ENCODE data around the gene CSH2. TPM values are rescaled to one million over a fixed set of nuclear protein-coding genes. Genes with fewer than 3 reads are reported as not detected.
"Not testable (repeated sequence)": the region's sequence is repeated elsewhere in the genome, so short reads cannot be mapped to it uniquely, and the experiment has no call there.

The CSH2 gene
- total RNA-seq, result not detected in 2 replicates

- not testable (repeated sequence) for DNase-seq (ENCODE audit: low read depth, low spot score)
Measured at GRCh38 chr17:63873577-63873976, at the start of gene CSH2. Gene CSH2 (minus strand): TSS chr17:63873677. CDS start chr17:63873614, 63 bp downstream.

DNA sequence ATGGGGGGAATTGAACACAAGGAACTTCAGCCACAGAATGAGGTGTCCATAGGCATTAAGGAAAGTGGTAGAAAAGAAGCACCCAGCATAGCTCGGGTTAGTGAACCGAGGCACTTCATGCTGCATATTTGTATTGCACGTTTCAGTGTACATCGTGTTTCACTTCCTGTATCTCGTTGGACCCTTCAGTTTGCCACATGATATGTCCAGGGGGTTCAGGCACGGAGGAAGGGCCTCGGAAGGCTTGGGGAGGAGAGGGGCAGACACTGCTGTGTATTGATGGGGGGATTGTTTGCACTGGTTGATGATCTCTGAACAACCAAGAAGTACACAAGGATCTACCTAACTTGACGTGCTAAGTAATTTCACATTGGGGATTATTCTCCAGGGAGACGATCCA is 48.9 kb upstream of the CSH2 start:
- DNase-seq (ENCODE audit: low read depth, low spot score), result not testable (repeated sequence)

DNA sequence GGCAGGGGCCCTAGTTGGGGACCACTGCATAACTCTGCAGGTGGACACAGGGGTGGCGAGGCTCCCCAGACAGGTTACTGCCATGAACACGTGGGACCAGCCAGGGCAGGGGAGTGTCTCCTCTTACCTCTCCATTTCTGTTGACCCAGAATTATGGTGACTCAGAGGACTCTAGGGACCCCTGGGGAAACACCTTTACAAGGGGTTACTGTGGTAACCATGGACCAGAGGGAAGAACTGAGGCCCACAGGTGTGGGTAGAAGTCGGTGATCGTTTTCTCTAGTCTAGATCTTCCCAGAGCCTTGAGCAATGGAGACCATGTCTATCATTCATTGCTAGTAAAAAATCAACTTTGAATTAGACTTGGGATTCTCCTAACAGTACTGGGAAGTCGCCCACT is 47.3 kb upstream of the CSH2 start:
- not testable (repeated sequence) for DNase-seq (ENCODE audit: low read depth, low spot score)

DNA sequence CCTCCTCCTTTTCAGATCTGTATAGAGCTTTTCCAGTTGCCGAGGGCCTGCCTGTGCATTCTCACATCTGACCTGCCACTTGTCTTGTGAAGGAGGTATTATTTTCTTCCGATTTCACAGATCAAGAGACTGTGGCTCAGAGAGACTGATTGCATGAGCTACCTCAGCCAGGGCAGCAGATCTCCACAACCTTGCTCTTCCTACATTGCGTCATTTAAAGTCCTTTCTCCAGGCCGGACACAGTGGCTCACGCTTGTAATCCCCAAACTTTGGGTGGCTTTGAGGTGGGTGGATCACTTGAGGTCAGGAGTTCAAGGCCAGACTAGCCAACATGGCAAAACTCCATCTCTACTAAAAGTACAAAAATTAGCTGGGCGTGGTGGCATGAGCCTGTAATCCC is 46.6 kb upstream of the CSH2 start:
- DNase-seq (ENCODE audit: low read depth, low spot score), result not testable (repeated sequence)

DNA sequence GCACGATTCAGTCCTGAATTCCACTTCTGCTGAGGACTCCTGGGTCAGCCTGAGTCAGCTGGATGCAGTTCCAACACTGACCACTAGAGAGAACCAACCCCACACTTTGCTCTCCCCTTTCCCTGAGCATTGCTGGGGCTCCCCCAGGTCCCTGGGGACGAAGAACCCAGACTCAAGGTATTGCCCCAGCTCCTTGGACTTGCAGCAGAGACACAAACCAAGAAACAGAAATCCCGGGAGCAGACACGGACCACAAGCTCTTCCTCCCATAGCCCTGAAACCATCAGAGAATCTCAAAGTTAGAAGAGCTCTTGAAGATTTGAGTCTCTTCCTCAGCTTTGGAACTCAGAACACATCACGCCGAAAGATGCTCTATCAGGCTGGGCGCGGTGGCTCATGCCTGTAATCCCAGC is 45.8 kb upstream of the CSH2 start:
- peak; percentile 15 for DNase-seq (ENCODE audit: low read depth, low spot score)

DNA sequence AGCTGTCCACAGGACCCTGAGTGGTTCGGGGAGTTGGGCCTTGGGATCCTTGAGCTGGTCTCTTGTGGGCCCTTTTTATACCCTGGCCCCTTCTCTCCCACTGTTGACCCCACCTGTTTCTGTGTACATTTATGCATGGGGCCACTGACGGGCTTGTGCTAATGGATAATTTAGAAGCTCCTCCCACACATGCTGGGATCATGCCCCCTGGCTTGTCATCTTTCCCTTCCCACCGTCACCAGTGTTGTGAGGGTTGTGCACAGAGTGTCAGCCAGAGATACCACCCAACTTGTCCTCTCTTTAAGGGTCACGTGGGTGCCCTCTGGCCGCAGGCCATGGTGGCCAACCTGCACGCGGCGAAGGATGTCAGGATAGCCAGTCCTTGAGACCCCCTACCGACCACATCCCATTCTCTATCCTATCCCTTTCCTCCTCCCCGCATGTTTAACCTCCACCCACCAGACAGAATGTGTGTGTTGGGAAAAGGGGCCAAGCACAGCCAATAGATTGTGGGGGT is 45.4 kb upstream of the CSH2 start, which contains the start of gene GH1:
GH1 (minus strand) TSS at position 51 of the 517 bp plus-strand sequence. CDS start 63 bp downstream, outside the sequence.
- DNase-seq (ENCODE audit: low read depth, low spot score), result not testable (repeated sequence)

DNA sequence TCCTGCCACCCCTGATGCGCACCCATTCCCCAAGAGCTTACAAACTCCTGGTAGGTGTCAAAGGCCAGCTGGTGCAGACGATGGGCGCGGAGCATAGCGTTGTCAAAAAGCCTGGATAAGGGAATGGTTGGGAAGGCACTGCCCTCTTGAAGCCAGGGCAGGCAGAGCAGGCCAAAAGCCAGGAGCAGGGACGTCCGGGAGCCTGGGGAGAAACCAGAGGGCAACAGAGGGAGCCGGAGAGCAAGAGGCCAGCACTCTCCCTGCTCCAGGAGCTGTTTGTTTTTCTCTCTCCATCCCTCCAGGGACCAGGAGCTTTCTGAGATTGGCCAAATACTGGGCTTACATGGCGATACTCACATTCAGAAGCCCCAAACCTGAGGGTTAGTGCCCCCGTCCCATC is 44.8 kb upstream of the CSH2 start:
- no peak for DNase-seq (ENCODE audit: low read depth, low spot score)

- DNase-seq (ENCODE audit: low read depth, low spot score), result no peak
Measured at GRCh38 chr17:63917646-63918045, 44.2 kb upstream of the CSH2 start.

DNA sequence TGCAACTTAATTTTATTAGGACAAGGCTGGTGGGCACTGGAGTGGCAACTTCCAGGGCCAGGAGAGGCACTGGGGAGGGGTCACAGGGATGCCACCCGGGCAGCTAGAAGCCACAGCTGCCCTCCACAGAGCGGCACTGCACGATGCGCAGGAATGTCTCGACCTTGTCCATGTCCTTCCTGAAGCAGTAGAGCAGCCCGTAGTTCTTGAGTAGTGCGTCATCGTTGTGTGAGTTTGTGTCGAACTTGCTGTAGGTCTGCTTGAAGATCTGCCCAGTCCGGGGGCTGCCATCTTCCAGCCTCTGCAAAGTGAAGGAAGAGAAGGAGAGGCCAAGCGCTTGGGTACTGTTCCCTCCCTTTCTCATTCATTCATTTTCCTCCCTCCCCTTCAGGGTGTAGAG is 43.7 kb upstream of the CSH2 start:
- DNase-seq (ENCODE audit: low read depth, low spot score), result not testable (repeated sequence)

DNA sequence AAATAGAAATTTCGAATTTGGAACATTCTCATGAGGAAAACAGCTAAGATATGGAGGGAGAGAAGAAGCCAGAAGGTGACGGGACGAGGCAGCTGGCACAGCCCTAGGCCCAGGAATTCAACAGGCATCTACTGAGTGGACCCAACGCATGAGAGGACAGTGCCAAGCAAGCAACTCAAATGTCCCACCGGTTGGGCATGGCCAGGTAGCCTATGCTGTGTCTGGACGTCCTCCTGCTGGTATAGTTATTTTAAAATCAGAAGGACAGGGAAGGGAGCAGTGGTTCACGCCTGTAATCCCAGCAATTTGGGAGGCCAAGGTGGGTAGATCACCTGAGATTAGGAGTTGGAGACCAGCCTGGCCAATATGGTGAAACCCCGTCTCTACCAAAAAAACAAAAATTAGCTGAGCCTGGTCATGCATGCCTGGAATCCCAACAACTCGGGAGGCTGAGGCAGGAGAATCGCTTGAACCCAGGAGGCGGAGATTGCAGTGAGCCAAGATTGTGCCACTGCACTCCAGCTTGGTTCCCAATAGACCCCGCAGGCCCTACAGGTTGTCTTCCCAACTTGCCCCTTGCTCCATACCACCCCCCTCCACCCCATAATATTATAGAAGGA is 43.2 kb upstream of the CSH2 start:
- DNase-seq (ENCODE audit: low read depth, low spot score), result no peak

GRCh38 chr17:63915753-63916152 is 42.3 kb upstream of the CSH2 start:
- not testable (repeated sequence) for DNase-seq (ENCODE audit: low read depth, low spot score)

GRCh38 chr17:63914471-63914870 is 41.0 kb upstream of the CSH2 start:
- DNase-seq (ENCODE audit: low read depth, low spot score), result no peak

GRCh38 chr17:63911657-63912100 is 38.2 kb upstream of the CSH2 start:
- no peak for DNase-seq (ENCODE audit: low read depth, low spot score)

- no peak for DNase-seq (ENCODE audit: low read depth, low spot score)
Measured at GRCh38 chr17:63911041-63911635, 37.7 kb upstream of the CSH2 start, which contains the start of gene CSHL1. Gene CSHL1 (minus strand): TSS chr17:63911258. CDS start chr17:63911196, 62 bp downstream.

DNA sequence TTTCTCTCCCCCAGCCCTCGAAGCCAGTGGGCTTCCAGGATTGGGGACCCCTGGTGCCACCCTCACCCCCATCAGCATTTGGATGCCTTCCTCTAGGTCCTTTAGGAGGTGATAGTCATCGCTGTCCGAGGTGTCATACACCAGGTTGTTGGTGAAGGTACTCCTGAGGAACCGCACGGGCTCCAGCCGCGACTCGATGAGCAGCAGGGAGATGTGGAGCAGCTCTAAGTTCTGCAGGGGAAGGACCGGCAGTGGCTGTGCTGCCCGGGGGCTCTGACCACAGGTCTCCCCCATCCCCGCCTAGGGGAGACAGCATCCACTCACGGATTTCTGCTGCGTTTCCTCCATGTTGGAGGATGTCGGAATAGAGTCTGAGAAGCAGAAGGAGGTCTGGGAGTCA is 36.6 kb upstream of the CSH2 start:
- no peak for DNase-seq (ENCODE audit: low read depth, low spot score)

- DNase-seq (ENCODE audit: low read depth, low spot score), result not testable (repeated sequence)
Measured at GRCh38 chr17:63909586-63909985, 36.1 kb upstream of the CSH2 start.

DNA sequence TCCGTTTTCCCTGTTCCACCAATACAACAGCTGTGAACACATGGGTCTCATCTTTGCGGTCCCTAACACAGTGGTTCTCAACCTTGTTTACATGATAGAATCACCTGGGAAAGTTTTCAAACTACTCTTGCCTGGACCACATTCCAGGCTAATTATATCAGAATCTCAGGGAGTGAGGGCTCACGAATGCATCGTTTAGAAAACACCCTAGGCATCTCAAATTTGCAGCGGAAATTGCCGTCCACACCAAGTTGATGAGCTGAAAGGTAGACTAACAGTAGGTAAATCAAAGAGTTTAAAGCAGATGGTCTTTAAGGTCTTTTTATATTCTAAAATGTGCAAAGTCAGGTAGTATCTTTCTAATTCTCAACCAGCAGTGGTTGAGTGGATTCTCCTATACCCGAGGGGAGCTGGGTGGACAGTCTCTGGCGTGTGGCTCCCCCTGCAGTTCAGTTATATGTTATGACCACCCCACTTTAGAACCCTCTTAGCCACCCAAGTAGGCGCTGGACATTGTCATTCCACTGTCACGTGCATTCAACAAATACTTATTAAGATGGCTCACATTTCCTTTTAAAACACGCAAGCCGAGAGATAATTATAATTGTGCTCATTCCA is 33.8 kb upstream of the CSH2 start:
- DNase-seq (ENCODE audit: low read depth, low spot score), result not testable (repeated sequence)

GRCh38 chr17:63904796-63905195 is 31.3 kb upstream of the CSH2 start:
- not testable (repeated sequence) for DNase-seq (ENCODE audit: low read depth, low spot score)

DNA sequence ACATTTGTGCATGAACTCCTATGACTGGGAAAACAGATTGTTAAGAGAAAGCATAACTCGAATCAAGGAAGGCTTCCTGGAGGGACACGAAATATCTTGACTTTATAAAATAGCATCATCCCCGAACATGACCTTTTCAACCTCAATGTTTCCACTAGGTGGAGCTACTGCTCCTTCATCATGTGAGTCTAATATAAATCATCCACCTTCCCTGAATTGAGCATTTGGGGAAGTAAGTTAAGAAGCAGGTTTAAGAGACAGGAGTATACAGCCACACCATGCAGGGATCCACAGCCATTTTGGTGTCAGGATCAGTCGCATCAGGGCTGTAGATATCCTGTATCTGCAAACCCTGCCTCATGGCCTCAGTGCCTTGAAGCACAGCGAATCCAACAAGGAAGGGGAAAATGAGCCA is 30.3 kb upstream of the CSH2 start:
- DNase-seq (ENCODE audit: low read depth, low spot score), result not testable (repeated sequence)

DNA sequence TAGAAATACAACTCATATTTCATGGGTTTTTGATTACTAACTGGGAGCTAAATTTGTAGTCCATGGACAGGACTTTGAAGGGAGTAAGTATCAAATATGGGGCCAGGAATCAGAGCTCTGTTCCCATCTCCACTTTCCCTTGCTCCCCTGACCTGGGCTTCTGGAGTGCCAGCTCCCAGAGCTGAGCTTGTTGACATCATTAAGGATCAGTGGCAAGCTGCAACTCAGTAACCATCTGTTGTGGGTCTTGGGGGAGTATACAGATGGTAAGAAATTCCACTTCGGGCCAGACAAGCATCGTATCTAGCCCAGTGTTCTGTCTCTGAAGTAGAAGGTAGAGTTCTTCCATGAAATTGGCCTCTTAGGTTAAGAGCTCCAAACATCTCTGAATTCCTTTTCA is 28.5 kb upstream of the CSH2 start:
- not testable (repeated sequence) for DNase-seq (ENCODE audit: low read depth, low spot score)

DNA sequence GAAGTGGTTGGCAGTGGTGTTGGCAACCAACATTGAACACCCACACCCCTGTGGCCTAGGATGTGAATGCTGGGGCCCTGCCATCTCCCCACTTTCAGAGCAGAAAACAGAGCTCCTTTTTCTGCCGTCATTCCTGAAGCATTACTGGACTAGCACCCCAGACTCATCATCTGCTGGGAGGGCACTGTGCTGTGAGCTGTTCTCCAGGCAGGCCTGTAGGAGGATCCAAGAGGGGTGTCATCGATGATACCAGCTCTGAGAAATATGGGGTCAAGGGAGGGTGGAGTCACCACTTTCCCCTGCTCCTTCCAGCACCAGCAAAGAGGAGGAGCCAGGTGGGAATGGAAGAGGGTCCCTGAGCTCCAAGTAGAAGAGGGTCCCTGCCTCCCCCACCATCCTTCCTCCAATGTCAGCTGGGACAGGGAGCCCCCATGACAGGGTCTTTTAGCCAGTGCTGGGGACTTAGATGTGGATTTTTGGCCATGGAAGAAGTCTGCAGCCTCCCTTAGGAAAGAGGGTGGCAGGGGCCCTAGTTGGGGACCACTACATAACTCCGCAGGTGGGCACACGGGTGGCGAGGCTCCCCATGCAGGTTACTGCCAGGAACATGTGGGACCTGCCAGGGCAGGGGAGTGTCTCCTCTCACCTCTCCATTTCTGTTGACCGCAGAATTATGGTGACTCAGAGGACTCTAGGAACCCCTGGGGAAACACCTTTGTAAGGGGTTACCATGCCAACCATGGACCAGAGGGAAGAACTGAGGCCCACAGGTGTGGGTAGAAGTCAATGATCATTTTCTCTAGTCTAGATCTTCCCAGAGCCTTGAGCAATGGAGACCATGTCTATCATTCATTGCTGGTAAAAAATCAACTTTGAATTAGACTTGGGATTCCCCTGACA is 25.7 kb upstream of the CSH2 start:
- DNase-seq (ENCODE audit: low read depth, low spot score), result not testable (repeated sequence)

Data from pulmonary artery endothelial cell (primary cell).